Subcutaneous adipose tissue (tissue), 4 donors: Measurements from ENCODE around the gene KIRREL2. TPM values are rescaled to one million over a fixed set of nuclear protein-coding genes. Genes with fewer than 3 reads are reported as not detected.

ENCODE experiments used
- CTCF ChIP-seq: fragments of 450-650 bp; IDR thresholded peaks from one replicate; pipeline ENCODE4 v1.5.1; 2016; ENCODE audit warnings: low read depth, mild to moderate bottlenecking, control low read depth, antibody characterized with exemption, moderate library complexity
- small RNA-seq: library from RNA; depleted of rRNA; stranded (forward); fragments of <200 nt; gene quantifications from one replicate; pipeline ENCODE3, GENCODE V24; 2016
- total RNA-seq, 4 donors: library from RNA; depleted of rRNA; stranded (reverse); fragments of >200 nt; gene quantifications; one replicate each; pipeline ENCODE4 v1.1.0, GENCODE V29; 2016

Gene KIRREL2
- total RNA-seq, 4 donors from 2014 or later: not detected

- TF ChIP-seq CTCF: no peak
Measured at GRCh38 chr19:35911173-35911572, 54.5 kb downstream of the KIRREL2 start.

- TF ChIP-seq CTCF: no peak
Measured at GRCh38 chr19:35911790-35912189, 55.1 kb downstream of the KIRREL2 start.

GRCh38 chr19:35913589-35913988 is 56.9 kb downstream of the KIRREL2 start:
- no peak for TF ChIP-seq CTCF

GRCh38 chr19:35915443-35915842 is 58.7 kb downstream of the KIRREL2 start:
- TF ChIP-seq CTCF: no peak

Small RNA genes within 50 kb of the gene (small RNA-seq; reads per million reads assigned to genes)
- not detected for gene RN7SL402P

Other genes with a start within 250 kb of the KIRREL2 start
- gene HAUS5, start 244.2 kb upstream of the KIRREL2 start, total RNA-seq: 1 to 10 TPM; 2.4 to 7.7 (median 3.4) TPM
- gene RBM42, start 227.9 kb upstream of the KIRREL2 start, total RNA-seq: 10 to 100 TPM; 27.7 to 55.4 (median 32.6) TPM
- gene ETV2, start 215.2 kb upstream of the KIRREL2 start, total RNA-seq: 1 to 10 TPM in 2 of 4 donors, not detected in 2; 1.1 to 1.2 TPM
- 100 to 1,000 TPM; 422 to 625 (median 529) TPM for gene COX6B1, start 208.6 kb upstream of the KIRREL2 start, total RNA-seq
- under 1 TPM in 1 of 4 donors, not detected in 3; 0.34 TPM for gene UPK1A, start 190.4 kb upstream of the KIRREL2 start, total RNA-seq
- gene ZBTB32, start 152.4 kb upstream of the KIRREL2 start, total RNA-seq: under 1 TPM in 1 of 4 donors, not detected in 3; 0.33 TPM
- 10 to 100 TPM in 3 of 4 donors, 1 to 10 TPM in 1; 7.3 to 26.6 (median 15.1) TPM for gene KMT2B, start 138.9 kb upstream of the KIRREL2 start, total RNA-seq
- gene IGFLR1, start 114.5 kb upstream of the KIRREL2 start, total RNA-seq: 10 to 100 TPM in 1 of 4 donors, 1 to 10 TPM in 3; 4.4 to 13.8 (median 5.9) TPM
- 10 to 100 TPM; 14.8 to 30.5 (median 19.7) TPM for gene U2AF1L4, start 111.5 kb upstream of the KIRREL2 start, total RNA-seq
- 10 to 100 TPM; 23.4 to 71.3 (median 35.7) TPM for gene PSENEN, start 111.3 kb upstream of the KIRREL2 start, total RNA-seq
- gene LIN37, start 108.3 kb upstream of the KIRREL2 start, total RNA-seq: 10 to 100 TPM in 2 of 4 donors, 1 to 10 TPM in 2; 7.5 to 12.2 (median 10.0) TPM
- gene HSPB6, start 99.9 kb upstream of the KIRREL2 start, total RNA-seq: 100 to 1,000 TPM in 2 of 4 donors, 10 to 100 TPM in 2; 50.1 to 554 (median 117) TPM
- 1 to 10 TPM; 2.8 to 5.7 (median 3.5) TPM for gene PROSER3, start 98.7 kb upstream of the KIRREL2 start, total RNA-seq
- gene ARHGAP33, start 81.3 kb upstream of the KIRREL2 start, total RNA-seq: 10 to 100 TPM in 1 of 4 donors, 1 to 10 TPM in 2, under 1 TPM in 1; 0.33 to 12.2 (median 4.5) TPM
- not detected for gene PRODH2, start 44.1 kb upstream of the KIRREL2 start, total RNA-seq
- not detected for gene NPHS1, start 4.4 kb upstream of the KIRREL2 start, total RNA-seq
- gene APLP1, start 11.7 kb downstream of the KIRREL2 start, total RNA-seq: 1 to 10 TPM in 2 of 4 donors, not detected in 2; 1.2 to 1.3 TPM
- 10 to 100 TPM in 3 of 4 donors, 1 to 10 TPM in 1; 6.8 to 23.3 (median 13.6) TPM for gene NFKBID, start 43.6 kb downstream of the KIRREL2 start, total RNA-seq
- gene HCST, start 45.6 kb downstream of the KIRREL2 start, total RNA-seq: 10 to 100 TPM in 1 of 4 donors, 1 to 10 TPM in 2, not detected in 1; 2.9 to 72.6 (median 4.7) TPM
- gene TYROBP, start 51.4 kb downstream of the KIRREL2 start, total RNA-seq: 1,000 to 10,000 TPM in 1 of 4 donors, 100 to 1,000 TPM in 2, 10 to 100 TPM in 1; 99.8 to 1,341 (median 209) TPM
- 1 to 10 TPM; 2.5 to 6.6 (median 4.3) TPM for gene LRFN3, start 79.5 kb downstream of the KIRREL2 start, total RNA-seq
- 10 to 100 TPM in 3 of 4 donors, 1 to 10 TPM in 1; 8.6 to 59.9 (median 42.5) TPM for gene SDHAF1, start 138.3 kb downstream of the KIRREL2 start, total RNA-seq
- 1 to 10 TPM in 1 of 4 donors, not detected in 3; 1.5 TPM for gene SYNE4, start 151.9 kb downstream of the KIRREL2 start, total RNA-seq
- 10 to 100 TPM; 16.7 to 31.1 (median 18.6) TPM for gene ALKBH6, start 157.3 kb downstream of the KIRREL2 start, total RNA-seq
- 10 to 100 TPM in 1 of 4 donors, 1 to 10 TPM in 3; 3.8 to 11.9 (median 8.4) TPM for gene CLIP3, start 176.0 kb downstream of the KIRREL2 start, total RNA-seq
- 10 to 100 TPM in 1 of 4 donors, 1 to 10 TPM in 3; 2.9 to 10.5 (median 9.3) TPM for gene THAP8, start 197.4 kb downstream of the KIRREL2 start, total RNA-seq
- 1 to 10 TPM in 1 of 4 donors, under 1 TPM in 2, not detected in 1; 0.34 to 1.1 (median 0.44) TPM for gene WDR62, start 198.0 kb downstream of the KIRREL2 start, total RNA-seq